ENCODE measurements around the gene RNF13. TPM values are rescaled to one million over a fixed set of nuclear protein-coding genes. Genes with fewer than 3 reads are reported as not detected.

Gene RNF13
- total RNA-seq, 1 experiment from 2014 or later: 76.9 TPM

DNA sequence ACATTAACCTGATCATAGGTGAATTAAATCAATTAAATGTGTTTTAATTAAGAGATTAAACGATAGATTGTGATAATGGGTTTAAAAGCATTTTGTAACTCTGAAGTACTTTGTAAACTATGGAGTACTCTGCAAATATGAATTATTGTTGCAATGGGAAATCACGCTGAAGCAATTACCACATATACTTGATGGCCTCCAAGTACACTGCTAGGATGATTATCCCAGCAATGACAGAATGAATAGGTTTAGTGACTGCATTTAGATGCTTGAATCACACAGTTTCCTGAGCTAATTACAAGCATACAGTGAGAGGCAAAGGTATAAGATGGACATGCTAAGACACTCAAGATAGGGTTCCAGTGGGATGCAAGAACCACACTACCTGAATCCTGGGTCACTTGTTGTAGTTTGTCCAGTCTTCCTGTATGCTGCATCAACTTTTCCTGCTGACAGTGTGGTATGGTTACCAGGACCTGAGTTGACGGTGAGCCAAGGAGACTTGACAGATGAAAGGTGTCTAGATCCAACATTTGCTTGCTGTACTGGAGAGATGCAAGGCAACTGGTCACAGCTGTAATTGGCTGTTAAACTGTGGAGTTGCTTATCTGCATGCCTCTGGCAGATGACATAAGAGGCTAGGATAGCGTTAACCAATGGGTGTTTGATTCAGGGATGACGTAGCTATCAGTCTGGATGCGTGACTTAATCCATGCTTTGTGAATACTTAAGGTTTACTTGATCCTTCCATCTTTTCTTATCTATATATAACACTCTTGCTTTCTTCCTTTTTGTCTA is 38.0 kb downstream of the RNF13 start:
- BruUV-seq (replicated peaks): no TSS peak
- ChIA-PET CTCF (no interaction called here), POLR2A (no interaction called here)
- Histone ChIP-seq H3K27ac (ENCODE audit: low read length) (no peak overlapping the region), H3K4me3 (ENCODE audit: low read depth in 2 of 2, low read length in 2 of 2) (no peak overlapping the region), H3K27me3 (ENCODE audit: control insufficient read depth, insufficient read depth, low read length) (no peaks in the 10 kb centered on the region), H3K36me3 (ENCODE audit: control insufficient read depth, insufficient read depth, low read length) (peaks cover 7% of the 10 kb centered on the region; the same call in 1 of the 2 replicates), H3K9me3 (ENCODE audit: control insufficient read depth, insufficient read depth, low read depth, low read length) (peaks cover 2% of the 10 kb centered on the region; the same call in 1 of the 2 replicates), H3K4me1 (ENCODE audit: control insufficient read depth, insufficient read depth, low read length) (no peaks in the 10 kb centered on the region)
- TF ChIP-seq, protein P1, sequence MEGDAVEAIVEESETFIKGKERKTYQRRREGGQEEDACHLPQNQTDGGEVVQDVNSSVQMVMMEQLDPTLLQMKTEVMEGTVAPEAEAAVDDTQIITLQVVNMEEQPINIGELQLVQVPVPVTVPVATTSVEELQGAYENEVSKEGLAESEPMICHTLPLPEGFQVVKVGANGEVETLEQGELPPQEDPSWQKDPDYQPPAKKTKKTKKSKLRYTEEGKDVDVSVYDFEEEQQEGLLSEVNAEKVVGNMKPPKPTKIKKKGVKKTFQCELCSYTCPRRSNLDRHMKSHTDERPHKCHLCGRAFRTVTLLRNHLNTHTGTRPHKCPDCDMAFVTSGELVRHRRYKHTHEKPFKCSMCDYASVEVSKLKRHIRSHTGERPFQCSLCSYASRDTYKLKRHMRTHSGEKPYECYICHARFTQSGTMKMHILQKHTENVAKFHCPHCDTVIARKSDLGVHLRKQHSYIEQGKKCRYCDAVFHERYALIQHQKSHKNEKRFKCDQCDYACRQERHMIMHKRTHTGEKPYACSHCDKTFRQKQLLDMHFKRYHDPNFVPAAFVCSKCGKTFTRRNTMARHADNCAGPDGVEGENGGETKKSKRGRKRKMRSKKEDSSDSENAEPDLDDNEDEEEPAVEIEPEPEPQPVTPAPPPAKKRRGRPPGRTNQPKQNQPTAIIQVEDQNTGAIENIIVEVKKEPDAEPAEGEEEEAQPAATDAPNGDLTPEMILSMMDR (IDR thresholded peaks at IDR 0.05): no peak
- TF ChIP-seq, protein P2, sequence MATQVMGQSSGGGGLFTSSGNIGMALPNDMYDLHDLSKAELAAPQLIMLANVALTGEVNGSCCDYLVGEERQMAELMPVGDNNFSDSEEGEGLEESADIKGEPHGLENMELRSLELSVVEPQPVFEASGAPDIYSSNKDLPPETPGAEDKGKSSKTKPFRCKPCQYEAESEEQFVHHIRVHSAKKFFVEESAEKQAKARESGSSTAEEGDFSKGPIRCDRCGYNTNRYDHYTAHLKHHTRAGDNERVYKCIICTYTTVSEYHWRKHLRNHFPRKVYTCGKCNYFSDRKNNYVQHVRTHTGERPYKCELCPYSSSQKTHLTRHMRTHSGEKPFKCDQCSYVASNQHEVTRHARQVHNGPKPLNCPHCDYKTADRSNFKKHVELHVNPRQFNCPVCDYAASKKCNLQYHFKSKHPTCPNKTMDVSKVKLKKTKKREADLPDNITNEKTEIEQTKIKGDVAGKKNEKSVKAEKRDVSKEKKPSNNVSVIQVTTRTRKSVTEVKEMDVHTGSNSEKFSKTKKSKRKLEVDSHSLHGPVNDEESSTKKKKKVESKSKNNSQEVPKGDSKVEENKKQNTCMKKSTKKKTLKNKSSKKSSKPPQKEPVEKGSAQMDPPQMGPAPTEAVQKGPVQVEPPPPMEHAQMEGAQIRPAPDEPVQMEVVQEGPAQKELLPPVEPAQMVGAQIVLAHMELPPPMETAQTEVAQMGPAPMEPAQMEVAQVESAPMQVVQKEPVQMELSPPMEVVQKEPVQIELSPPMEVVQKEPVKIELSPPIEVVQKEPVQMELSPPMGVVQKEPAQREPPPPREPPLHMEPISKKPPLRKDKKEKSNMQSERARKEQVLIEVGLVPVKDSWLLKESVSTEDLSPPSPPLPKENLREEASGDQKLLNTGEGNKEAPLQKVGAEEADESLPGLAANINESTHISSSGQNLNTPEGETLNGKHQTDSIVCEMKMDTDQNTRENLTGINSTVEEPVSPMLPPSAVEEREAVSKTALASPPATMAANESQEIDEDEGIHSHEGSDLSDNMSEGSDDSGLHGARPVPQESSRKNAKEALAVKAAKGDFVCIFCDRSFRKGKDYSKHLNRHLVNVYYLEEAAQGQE (IDR thresholded peaks at IDR 0.05; ENCODE audit: insufficient read depth in 1 of 2, low read depth in 2 of 2, low read length in 1 of 2): no peak
- no peak for TF ChIP-seq SIN3A (IDR thresholded peaks at IDR 0.05; ENCODE audit: borderline replicate concordance, insufficient read depth, low read depth, low read length)
- TF ChIP-seq POLR2AphosphoS5 (IDR thresholded peaks at IDR 0.05; ENCODE audit: low read depth, low read length): no peak
- TF ChIP-seq TCF7L2 (IDR thresholded peaks at IDR 0.05; ENCODE audit: low read depth, low read length): no peak
- in situ Hi-C loops (cut with HindIII; ENCODE audit: low pct_unique_long_range_greater_than_20kb, low sequenced_read_pairs) (no loop called here), intact Hi-C loops (cut with micrococcal nuclease; ENCODE audit: unreplicated experiment) (no loop called here)
- DNase-seq (ENCODE audit: low read depth, low spot score): no peak
- peak; percentile 34; the same call in 1 of the 2 replicates for ATAC-seq

DNA sequence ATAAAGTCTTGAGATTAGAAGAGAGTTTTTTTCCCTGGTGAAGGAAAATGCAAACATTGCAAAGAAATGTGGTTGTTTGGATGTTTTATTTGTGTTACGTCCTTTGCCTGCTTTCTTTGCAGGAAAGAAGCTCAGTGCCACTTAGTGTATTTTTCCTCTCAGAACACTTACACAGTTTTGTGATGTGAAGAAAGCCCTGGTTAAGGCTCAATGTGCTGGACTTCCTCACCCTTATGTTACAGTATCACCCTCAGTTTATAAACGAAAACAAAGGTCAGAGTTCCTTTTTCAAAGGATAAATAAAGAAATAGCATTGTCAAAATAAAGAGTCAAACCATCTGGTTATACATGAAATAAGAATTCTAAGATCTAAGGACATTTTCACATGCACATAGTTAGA is 45.9 kb downstream of the RNF13 start:
- Histone ChIP-seq H3K4me1 (ENCODE audit: control insufficient read depth, insufficient read depth, low read length) (no peaks in the 10 kb centered on the region), H3K9me3 (ENCODE audit: control insufficient read depth, insufficient read depth, low read depth, low read length) (peaks cover 2% of the 10 kb centered on the region; the same call in 1 of the 2 replicates), H3K36me3 (ENCODE audit: control insufficient read depth, insufficient read depth, low read length) (0 out of 2 replicates have a peak, but pooled peaks cover 3% of the 10 kb centered on the region), H3K27me3 (ENCODE audit: control insufficient read depth, insufficient read depth, low read length) (no peaks in the 10 kb centered on the region), H3K4me3 (ENCODE audit: low read depth in 2 of 2, low read length in 2 of 2) (no peak overlapping the region), H3K27ac (ENCODE audit: low read length) (no peak overlapping the region)
- in situ Hi-C loops (cut with HindIII; ENCODE audit: low pct_unique_long_range_greater_than_20kb, low sequenced_read_pairs): no loop called here
- DNase-seq (ENCODE audit: low read depth, low spot score) (no peak), ATAC-seq (no peak)
- CTCF ChIA-PET: no interaction called here
- TF ChIP-seq TCF7L2 (IDR thresholded peaks at IDR 0.05; ENCODE audit: low read depth, low read length): no peak
- TF ChIP-seq, protein P2 (IDR thresholded peaks at IDR 0.05; ENCODE audit: insufficient read depth in 1 of 2, low read depth in 2 of 2, low read length in 1 of 2): no peak
- no peak for TF ChIP-seq SIN3A (IDR thresholded peaks at IDR 0.05; ENCODE audit: borderline replicate concordance, insufficient read depth, low read depth, low read length)
- TF ChIP-seq, protein P1 (IDR thresholded peaks at IDR 0.05): no peak
- TF ChIP-seq POLR2AphosphoS5 (IDR thresholded peaks at IDR 0.05; ENCODE audit: low read depth, low read length): no peak
- intact Hi-C loops (cut with micrococcal nuclease; ENCODE audit: unreplicated experiment): no loop called here
- no TSS peak for BruUV-seq (replicated peaks)
- POLR2A ChIA-PET: no interaction called here

Data from Panc1 (cell line).